Nephron progenitor cell (in vitro differentiated cells): ENCODE data around the gene HSP90AB1.

Experiments
- DNase-seq: peaks from one replicate; pipeline ENCODE4 v3.0.0; 2021
- H3K27ac Mint-ChIP-seq: 2 replicates; pipeline ENCODE4 v1.8.0; 2021; ENCODE audit warnings: mild to moderate bottlenecking, moderate library complexity, mixed read lengths
- H3K27me3 Mint-ChIP-seq: 2 replicates; pipeline ENCODE4 v1.8.0; 2021; ENCODE audit warnings: mild to moderate bottlenecking, low read depth, mixed read lengths; ENCODE audit not compliant: poor library complexity
- H3K36me3 Mint-ChIP-seq: 2 replicates; pipeline ENCODE4 v1.8.0; 2021; ENCODE audit warnings: low read depth, mixed read lengths
- H3K4me1 Mint-ChIP-seq: 2 replicates; pipeline ENCODE4 v1.8.0; 2021; ENCODE audit warnings: mixed read lengths
- H3K4me3 Mint-ChIP-seq: 2 replicates; pipeline ENCODE4 v1.8.0; 2021; ENCODE audit warnings: mild to moderate bottlenecking, moderate library complexity, mixed read lengths
- H3K9me3 Mint-ChIP-seq: 2 replicates; pipeline ENCODE4 v1.8.0; 2021; ENCODE audit warnings: mild to moderate bottlenecking, moderate library complexity, mixed read lengths
- TF ChIP-seq, protein P1 (sequence below): fragments of 200-600 bp; sonication (generic); IDR thresholded peaks from 2 replicates; pipeline ENCODE4 v1.5.0; 2021; ENCODE audit warnings: antibody characterized with exemption

Gene HSP90AB1

DNA sequence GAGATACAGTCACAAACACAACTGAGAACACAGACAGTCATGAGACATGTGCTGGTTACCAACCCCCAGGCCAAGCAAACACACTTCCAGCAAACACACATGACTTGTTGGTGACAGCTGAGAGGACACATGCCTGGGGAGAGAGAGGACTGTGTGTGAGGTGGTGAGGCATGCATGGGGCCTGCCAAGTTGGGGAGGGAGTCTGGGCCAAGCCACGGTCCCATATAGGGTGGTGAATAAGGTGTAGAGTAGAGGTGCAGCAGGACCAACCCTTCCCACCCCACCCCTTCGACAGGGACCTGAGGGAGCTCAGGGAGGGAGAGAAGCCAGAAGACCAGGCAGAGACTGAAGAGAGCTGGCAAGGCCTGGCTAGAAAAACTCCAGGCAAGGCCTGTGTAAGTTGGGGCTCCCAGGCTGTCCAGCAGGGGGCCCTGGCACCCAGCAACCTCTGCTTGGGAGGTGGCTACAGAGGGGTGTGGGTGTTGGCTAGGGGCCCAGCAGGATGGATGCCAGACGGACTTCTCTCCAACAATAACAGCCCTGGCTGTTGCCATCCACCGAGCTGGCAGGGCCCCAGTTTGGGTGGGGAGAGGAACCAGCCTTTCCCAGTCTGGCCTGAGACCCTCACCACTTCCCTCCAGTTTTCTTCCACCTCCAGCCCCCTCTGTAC, 25.5 kb upstream of the HSP90AB1 start:
- H3K27ac Mint-ChIP-seq, result no peak overlapping the region
- DNase-seq, result peak; percentile 70
- H3K27me3 Mint-ChIP-seq, result peaks cover 3% of the 10 kb centered on the region
- TF ChIP-seq, protein P1, sequence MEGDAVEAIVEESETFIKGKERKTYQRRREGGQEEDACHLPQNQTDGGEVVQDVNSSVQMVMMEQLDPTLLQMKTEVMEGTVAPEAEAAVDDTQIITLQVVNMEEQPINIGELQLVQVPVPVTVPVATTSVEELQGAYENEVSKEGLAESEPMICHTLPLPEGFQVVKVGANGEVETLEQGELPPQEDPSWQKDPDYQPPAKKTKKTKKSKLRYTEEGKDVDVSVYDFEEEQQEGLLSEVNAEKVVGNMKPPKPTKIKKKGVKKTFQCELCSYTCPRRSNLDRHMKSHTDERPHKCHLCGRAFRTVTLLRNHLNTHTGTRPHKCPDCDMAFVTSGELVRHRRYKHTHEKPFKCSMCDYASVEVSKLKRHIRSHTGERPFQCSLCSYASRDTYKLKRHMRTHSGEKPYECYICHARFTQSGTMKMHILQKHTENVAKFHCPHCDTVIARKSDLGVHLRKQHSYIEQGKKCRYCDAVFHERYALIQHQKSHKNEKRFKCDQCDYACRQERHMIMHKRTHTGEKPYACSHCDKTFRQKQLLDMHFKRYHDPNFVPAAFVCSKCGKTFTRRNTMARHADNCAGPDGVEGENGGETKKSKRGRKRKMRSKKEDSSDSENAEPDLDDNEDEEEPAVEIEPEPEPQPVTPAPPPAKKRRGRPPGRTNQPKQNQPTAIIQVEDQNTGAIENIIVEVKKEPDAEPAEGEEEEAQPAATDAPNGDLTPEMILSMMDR, result peak; percentile 67
- H3K4me3 Mint-ChIP-seq, result peak overlapping the region; percentile 69
- peaks cover 67% of the 10 kb centered on the region for H3K4me1 Mint-ChIP-seq
- H3K9me3 Mint-ChIP-seq, result no peaks in the 10 kb centered on the region
- no peaks in the 10 kb centered on the region for H3K36me3 Mint-ChIP-seq

DNA sequence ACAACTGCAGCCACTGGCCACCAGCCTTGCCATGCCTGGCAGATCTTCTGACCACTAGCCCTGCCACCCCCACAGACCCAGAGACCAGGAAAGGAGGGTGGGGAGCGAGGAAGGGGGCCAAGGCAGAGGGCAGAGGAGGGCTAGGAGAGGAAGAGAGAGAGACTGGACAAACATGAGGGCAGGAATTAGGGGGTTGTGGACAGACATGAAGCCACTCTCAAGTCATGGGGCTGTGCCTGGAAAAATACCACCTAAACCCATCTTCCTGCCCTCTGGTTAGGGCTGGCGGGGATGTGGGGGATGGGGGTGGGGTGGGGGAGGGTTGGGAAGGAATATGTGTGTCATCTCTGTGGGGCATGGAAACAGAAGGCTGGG, 25.0 kb upstream of the HSP90AB1 start:
- DNase-seq, result no peak
- Mint-ChIP-seq H3K36me3 (no peaks in the 10 kb centered on the region), H3K4me3 (no peak overlapping the region), H3K9me3 (no peaks in the 10 kb centered on the region), H3K4me1 (peaks cover 67% of the 10 kb centered on the region), H3K27ac (no peak overlapping the region), H3K27me3 (no peaks in the 10 kb centered on the region)
- TF ChIP-seq, protein P1, result no peak

DNA sequence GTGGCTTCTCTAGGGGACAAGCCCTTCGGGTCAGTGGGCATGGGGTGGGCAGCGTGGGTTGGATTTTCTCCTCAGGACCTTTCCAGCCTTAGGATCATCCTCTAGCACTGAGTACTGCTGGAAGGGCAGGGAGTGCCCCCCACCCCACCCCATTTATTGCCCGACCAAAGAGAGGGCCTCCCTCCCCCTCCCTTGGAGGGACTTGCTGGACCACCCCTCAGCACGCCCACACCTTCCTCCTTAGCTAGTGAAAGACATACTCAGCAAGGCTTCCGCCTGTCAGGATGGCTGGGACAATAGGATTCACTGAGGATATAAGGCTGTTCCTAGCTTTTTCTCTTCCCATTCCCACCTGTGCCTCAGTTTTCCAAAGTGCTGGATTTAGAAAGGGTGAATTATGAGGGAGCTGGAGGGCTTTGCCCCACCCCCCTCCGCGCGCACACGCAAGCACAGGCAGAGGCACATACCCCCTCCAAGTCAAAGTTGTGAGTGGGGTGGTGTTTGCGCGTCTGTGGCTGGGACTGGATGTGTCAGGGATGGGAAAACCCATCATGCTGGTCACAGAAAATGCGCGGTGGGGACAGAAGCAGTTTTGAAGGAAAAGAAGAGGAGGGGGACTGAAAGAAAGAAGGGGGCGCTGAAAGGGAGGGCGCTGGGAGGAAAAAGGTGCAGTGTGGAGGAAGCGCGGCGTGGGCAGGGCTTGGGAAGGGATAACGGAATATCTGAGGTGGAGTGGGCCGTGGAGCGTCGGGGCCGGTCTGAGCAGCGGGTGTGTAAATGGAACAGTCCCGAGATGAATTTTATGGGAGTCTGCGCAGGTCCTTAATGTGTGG, 24.2 kb upstream of the HSP90AB1 start:
- no peaks in the 10 kb centered on the region for H3K9me3 Mint-ChIP-seq
- H3K27ac Mint-ChIP-seq, result no peak overlapping the region
- peak overlapping the region; percentile 76 for H3K4me3 Mint-ChIP-seq
- peaks cover 67% of the 10 kb centered on the region for H3K4me1 Mint-ChIP-seq
- TF ChIP-seq, protein P1, result no peak
- no peaks in the 10 kb centered on the region for H3K36me3 Mint-ChIP-seq
- DNase-seq, result no peak
- no peaks in the 10 kb centered on the region for H3K27me3 Mint-ChIP-seq

DNA sequence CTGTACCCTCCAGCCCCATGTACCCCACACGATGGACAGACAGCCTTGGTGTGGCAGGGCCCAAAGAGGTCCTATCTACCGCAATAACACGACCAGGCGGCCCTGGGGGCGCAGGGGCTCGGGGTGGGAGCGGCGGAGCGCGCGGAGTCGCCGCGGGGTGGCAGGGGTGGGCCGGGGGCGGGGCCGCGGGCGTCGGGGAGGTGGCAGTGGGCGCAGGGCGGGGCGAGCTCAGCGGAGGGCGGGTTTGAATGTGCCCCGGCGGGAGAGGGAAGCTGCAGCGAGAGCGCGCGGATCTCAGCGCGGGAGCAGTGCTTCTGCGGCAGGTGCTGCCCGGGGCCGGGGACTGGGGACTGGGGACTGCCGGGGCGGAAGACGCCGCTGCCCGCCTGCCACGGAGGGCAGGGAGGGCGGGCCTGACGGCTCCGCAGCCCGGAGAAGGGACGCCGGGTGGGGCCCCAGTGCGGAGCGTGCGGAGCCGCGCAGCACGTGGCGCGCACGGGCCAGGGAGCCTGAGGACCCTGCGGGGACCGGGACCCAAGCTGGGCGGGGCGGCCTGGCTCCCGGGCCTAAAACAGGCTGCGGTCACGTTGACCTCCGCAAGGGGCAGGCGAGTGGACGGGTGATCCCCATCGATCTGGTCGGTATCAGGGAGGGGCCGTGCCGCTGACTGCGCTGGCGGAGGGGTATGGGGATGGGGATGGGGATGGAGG, 23.4 kb upstream of the HSP90AB1 start, which contains the start of gene SLC29A1:
Gene SLC29A1, plus strand, starts transcription at position 277 of the 710 bp plus-strand sequence. CDS start 3,719 bp downstream, outside the sequence.
- no peak within 1 kb of the TSS for H3K27ac Mint-ChIP-seq
- H3K27me3 Mint-ChIP-seq, result no peaks in the 10 kb centered on the region
- H3K4me1 Mint-ChIP-seq, result peaks cover 67% of the 10 kb centered on the region
- DNase-seq, result peak; percentile 86
- peak within 1 kb of the TSS; percentile 84 for H3K4me3 Mint-ChIP-seq
- H3K9me3 Mint-ChIP-seq, result no peaks in the 10 kb centered on the region
- TF ChIP-seq, protein P1, result peak; percentile 33
- H3K36me3 Mint-ChIP-seq, result no peaks in the 10 kb centered on the region

DNA sequence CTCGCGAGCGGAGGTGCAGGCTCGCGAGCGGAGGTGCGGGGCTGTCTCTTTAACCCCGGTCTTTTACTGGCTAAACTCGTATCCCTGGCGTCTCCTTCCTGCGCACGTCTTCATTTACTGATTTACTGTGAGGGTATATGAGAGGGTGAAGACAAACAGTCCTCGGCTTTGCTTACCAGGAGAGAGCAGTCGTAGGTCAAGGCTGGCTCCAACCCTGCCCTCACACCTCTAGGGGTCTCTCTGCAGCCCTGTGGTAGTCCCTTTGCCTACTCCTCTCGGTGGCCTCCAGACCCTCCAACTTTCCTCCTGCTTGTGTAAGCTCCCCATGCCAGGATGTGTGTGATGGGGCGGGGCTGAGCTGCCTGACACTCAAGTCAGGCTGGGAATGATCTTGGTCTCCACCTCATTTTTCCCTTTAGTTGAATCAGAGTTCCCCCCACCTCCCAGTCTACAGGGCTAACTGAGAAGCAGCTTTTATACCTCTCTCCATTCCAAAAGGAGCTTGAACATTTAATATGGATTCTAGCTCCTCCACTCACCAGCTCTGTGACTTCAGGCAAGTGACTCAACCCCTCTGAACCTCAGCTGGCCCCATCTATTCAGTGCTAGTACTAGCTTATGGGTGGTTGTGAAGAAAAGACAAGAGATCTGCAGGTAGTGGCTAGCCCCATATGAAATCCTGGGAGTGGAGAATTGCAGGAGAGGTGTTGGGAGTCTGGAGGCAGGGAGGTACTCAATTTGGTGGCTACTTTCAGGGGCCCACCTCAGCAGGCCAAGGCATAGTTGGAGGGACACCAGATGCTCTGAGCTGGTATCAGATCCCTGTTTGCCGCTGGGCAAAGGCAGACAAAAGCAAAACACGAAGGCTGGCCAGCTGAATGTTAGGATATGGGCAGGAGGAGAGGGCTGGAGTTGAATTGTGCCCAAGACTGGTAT, 22.6 kb upstream of the HSP90AB1 start:
- TF ChIP-seq, protein P1, result no peak
- Mint-ChIP-seq H3K4me3 (peak overlapping the region; percentile 84), H3K4me1 (peaks cover 73% of the 10 kb centered on the region), H3K9me3 (no peaks in the 10 kb centered on the region), H3K27ac (no peak overlapping the region), H3K27me3 (no peaks in the 10 kb centered on the region), H3K36me3 (no peaks in the 10 kb centered on the region)
- DNase-seq, result peak; percentile 38
